ENCODE data around the gene CCNY.

DNA sequence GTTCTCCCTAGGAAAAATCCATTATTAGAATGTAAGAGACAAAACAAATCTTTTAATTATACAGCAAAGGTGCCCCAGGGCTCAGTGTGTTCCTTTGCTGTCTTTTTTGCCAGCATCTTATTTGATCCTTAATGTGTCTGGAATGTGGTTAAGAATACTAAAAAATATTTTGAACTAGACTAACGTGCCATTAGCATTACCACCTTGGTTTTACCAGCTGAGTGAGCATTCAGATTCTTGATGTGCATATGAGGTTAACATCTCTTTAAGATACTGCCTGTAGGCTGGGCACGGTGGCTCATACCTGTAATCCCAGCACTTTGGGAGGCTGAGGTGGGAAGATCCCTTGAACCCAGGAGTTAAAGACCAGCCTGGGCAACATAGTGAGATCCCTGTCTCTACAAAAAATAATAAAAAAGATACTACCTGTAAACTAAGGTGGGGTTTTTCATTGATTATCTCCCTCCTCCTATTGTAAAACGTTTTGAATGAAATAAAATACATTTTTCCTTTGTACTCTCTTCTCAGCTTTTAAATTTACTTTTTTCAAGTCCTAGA is 96.6 kb downstream of the CCNY start:
- TF ChIP-seq, protein P1, sequence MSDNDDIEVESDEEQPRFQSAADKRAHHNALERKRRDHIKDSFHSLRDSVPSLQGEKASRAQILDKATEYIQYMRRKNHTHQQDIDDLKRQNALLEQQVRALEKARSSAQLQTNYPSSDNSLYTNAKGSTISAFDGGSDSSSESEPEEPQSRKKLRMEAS (CRISPR knock-in tag; IDR thresholded peaks at IDR 0.05) = no peak
- TF ChIP-seq, protein P2, sequence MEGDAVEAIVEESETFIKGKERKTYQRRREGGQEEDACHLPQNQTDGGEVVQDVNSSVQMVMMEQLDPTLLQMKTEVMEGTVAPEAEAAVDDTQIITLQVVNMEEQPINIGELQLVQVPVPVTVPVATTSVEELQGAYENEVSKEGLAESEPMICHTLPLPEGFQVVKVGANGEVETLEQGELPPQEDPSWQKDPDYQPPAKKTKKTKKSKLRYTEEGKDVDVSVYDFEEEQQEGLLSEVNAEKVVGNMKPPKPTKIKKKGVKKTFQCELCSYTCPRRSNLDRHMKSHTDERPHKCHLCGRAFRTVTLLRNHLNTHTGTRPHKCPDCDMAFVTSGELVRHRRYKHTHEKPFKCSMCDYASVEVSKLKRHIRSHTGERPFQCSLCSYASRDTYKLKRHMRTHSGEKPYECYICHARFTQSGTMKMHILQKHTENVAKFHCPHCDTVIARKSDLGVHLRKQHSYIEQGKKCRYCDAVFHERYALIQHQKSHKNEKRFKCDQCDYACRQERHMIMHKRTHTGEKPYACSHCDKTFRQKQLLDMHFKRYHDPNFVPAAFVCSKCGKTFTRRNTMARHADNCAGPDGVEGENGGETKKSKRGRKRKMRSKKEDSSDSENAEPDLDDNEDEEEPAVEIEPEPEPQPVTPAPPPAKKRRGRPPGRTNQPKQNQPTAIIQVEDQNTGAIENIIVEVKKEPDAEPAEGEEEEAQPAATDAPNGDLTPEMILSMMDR (IDR thresholded peaks at IDR 0.05) = no peak
- TF ChIP-seq JUN (CRISPR knock-in tag; IDR thresholded peaks at IDR 0.05) (no peak), SOX15 (CRISPR knock-in tag; IDR thresholded peaks at IDR 0.05) (no peak), TCF7 (CRISPR knock-in tag; IDR thresholded peaks at IDR 0.05; ENCODE audit: low read depth) (no peak), SMAD3 (CRISPR knock-in tag; IDR thresholded peaks at IDR 0.05; ENCODE audit: borderline replicate concordance) (no peak), TEAD4 (CRISPR knock-in tag; IDR thresholded peaks at IDR 0.05) (no peak), ATF1 (CRISPR knock-in tag; IDR thresholded peaks at IDR 0.05) (no peak), CREM (CRISPR knock-in tag; IDR thresholded peaks at IDR 0.05) (no peak)
- TF ChIP-seq, protein P3, sequence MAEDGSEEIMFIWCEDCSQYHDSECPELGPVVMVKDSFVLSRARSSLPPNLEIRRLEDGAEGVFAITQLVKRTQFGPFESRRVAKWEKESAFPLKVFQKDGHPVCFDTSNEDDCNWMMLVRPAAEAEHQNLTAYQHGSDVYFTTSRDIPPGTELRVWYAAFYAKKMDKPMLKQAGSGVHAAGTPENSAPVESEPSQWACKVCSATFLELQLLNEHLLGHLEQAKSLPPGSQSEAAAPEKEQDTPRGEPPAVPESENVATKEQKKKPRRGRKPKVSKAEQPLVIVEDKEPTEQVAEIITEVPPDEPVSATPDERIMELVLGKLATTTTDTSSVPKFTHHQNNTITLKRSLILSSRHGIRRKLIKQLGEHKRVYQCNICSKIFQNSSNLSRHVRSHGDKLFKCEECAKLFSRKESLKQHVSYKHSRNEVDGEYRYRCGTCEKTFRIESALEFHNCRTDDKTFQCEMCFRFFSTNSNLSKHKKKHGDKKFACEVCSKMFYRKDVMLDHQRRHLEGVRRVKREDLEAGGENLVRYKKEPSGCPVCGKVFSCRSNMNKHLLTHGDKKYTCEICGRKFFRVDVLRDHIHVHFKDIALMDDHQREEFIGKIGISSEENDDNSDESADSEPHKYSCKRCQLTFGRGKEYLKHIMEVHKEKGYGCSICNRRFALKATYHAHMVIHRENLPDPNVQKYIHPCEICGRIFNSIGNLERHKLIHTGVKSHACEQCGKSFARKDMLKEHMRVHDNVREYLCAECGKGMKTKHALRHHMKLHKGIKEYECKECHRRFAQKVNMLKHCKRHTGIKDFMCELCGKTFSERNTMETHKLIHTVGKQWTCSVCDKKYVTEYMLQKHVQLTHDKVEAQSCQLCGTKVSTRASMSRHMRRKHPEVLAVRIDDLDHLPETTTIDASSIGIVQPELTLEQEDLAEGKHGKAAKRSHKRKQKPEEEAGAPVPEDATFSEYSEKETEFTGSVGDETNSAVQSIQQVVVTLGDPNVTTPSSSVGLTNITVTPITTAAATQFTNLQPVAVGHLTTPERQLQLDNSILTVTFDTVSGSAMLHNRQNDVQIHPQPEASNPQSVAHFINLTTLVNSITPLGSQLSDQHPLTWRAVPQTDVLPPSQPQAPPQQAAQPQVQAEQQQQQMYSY (CRISPR knock-in tag; IDR thresholded peaks at IDR 0.05) = no peak
- TF ChIP-seq, protein P4, sequence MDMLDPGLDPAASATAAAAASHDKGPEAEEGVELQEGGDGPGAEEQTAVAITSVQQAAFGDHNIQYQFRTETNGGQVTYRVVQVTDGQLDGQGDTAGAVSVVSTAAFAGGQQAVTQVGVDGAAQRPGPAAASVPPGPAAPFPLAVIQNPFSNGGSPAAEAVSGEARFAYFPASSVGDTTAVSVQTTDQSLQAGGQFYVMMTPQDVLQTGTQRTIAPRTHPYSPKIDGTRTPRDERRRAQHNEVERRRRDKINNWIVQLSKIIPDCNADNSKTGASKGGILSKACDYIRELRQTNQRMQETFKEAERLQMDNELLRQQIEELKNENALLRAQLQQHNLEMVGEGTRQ (CRISPR knock-in tag; IDR thresholded peaks at IDR 0.05) = no peak
- TF ChIP-seq, protein P5, sequence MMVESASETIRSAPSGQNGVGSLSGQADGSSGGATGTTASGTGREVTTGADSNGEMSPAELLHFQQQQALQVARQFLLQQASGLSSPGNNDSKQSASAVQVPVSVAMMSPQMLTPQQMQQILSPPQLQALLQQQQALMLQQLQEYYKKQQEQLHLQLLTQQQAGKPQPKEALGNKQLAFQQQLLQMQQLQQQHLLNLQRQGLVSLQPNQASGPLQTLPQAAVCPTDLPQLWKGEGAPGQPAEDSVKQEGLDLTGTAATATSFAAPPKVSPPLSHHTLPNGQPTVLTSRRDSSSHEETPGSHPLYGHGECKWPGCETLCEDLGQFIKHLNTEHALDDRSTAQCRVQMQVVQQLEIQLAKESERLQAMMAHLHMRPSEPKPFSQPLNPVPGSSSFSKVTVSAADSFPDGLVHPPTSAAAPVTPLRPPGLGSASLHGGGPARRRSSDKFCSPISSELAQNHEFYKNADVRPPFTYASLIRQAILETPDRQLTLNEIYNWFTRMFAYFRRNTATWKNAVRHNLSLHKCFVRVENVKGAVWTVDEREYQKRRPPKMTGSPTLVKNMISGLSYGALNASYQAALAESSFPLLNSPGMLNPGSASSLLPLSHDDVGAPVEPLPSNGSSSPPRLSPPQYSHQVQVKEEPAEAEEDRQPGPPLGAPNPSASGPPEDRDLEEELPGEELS (CRISPR knock-in tag; IDR thresholded peaks at IDR 0.05) = no peak
- TF ChIP-seq, protein P6, sequence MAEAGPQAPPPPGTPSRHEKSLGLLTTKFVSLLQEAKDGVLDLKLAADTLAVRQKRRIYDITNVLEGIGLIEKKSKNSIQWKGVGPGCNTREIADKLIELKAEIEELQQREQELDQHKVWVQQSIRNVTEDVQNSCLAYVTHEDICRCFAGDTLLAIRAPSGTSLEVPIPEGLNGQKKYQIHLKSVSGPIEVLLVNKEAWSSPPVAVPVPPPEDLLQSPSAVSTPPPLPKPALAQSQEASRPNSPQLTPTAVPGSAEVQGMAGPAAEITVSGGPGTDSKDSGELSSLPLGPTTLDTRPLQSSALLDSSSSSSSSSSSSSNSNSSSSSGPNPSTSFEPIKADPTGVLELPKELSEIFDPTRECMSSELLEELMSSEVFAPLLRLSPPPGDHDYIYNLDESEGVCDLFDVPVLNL (CRISPR knock-in tag; IDR thresholded peaks at IDR 0.05; ENCODE audit: borderline replicate concordance, low read depth) = no peak
- TF ChIP-seq, protein P7, sequence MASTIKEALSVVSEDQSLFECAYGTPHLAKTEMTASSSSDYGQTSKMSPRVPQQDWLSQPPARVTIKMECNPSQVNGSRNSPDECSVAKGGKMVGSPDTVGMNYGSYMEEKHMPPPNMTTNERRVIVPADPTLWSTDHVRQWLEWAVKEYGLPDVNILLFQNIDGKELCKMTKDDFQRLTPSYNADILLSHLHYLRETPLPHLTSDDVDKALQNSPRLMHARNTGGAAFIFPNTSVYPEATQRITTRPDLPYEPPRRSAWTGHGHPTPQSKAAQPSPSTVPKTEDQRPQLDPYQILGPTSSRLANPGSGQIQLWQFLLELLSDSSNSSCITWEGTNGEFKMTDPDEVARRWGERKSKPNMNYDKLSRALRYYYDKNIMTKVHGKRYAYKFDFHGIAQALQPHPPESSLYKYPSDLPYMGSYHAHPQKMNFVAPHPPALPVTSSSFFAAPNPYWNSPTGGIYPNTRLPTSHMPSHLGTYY (CRISPR knock-in tag; IDR thresholded peaks at IDR 0.05) = no peak

Data from WTC11 (cell line).